Activated naive CD4-positive, alpha-beta T cell treated with Interleukin-2 at 50 U/mL for 16 hours (primary cell): ENCODE measurements around the gene GOT1.

Experiments
- DNase-seq: peaks from one replicate; pipeline ENCODE4 v3.0.0-alpha.2; 2020

GOT1 gene

DNA sequence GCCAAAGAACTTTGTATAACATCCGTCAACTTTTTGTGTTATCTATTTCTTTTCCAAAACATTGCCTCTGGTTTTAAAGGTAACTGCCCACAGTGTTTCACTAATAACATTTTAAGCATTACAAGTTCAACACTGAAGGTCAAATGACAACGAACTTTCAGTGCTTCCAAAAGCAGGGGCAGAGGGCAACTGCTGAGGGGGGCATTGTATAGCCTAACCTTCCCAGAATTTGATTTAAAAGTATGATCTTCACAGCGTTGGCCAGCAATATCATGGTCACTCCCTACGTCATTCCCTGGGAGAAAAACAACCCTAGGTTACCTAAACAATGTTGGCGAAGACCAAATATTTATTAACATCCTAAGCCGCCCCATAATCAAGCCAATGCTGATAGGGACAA, 2.5 kb upstream of the GOT1 start:
- DNase-seq = no peak

DNA sequence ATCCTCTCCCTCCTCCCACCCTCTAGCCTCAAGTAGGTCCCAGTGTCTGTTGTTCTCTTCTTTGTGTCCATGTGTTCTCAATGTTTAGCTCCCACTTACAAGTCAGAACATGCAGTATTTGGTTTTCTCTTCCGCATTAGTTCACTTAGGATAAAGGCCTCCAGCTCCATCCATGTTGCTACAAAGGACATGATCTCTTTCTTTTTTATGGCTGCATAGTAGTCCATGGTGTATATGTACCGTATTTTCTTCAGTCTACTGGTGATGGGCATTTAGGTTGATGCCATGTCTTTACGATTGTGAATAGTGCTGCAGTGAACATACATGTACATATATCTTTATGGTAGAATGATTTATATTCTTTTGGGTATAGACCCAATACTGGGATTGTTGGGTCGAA, 1.6 kb upstream of the GOT1 start:
- no peak for DNase-seq

DNA sequence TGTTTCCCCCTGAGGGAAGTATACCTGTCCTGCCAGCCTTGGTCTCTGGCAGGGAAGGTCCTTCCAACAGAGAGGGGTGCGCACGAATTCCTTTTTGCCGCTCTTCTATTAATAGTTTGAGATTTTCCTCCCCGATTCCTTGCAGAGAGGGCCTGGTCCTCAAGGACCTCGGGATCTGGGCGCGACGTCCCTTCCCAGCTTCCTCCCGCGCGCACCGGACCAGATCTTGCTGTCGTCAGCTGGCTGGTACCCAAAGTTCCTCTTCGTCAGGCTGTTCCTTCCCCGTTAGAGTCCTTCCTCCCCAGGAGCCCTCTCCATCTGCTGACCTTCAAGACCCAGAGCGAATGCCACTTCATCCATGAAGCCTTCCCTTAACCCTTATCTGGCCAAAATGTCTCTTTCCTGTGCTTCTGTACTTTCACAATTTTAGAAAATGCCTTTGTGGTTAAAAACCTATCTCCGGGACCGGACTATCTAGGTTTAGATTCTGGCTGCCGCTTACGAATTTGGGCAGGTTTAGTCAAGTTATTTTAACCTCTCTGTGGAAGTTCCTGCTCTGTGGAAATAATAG, 851 bp upstream of the GOT1 start:
- no peak for DNase-seq

DNA sequence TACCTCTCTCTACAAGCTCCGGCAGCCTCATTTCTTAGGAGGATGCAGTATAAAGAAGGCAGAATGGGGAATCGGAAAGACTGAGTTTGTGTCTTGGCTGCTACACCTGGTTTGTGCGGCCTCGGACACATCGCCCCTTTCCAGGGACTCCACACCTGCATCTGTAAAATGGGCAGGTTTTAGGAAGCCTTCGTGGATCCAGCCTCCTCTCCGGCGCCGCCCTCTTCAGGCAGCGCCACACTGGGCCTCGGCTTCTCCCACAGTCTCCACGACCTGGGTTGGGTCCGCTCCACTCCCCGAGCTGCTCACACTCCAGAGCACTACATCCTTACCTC, 341 bp downstream of the GOT1 start:
- no peak for DNase-seq

DNA sequence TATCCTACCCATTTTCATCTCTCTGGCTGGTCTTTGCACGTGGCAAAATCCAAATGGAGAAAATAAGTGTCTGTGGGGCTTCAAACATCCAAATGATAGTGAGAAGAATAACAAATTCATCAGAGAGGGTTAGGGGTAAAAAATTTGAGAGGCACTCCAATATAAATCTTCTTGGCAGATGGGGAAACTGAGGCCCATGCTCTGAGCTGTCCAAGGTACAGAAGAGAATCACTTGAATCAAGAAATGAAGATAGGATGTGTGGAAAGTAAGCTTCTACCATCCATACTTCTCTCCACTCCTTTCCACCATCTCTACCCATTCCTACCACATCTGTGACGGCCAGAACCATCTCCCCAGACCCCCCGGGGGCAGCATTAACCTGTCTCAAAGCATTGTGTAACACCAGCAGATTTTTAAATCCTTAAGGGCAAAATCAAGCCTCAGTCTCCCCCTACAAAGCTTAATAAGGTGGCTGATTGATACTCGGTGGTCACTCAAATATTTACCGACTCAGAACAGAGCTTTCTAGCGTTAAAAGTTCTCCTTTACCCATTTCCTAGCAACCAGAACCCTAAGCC, 818 bp downstream of the GOT1 start:
- no peak for DNase-seq

DNA sequence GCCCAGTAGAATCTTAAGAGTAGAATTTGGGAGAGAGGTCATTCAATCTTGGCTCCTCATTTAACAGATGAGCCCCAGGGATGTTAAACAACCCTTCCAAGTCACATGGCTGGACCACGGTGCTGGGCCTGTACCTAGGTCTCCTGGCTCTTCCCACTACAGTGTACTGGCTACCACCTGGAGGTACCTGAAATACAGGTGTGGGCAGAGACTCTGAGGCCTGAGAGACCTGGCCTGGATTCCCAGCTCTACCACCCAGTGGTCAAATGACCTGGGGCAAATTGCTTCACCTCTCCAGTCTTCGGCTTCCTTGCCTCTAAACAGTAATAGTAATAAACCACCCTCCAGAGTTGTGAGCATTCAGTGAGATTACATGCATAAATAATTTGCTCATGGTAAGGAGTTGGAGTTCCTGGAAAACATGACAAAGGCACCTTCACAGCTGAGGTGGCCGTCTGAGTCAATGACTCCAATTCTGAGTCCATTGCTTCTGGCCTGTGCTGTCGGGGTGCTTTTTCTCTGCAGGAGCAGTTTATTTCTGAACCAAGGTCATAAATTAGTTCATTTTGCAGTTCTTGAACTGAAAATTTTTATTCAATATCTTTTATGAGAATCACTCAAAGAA, 2.7 kb downstream of the GOT1 start:
- no peak for DNase-seq

DNA sequence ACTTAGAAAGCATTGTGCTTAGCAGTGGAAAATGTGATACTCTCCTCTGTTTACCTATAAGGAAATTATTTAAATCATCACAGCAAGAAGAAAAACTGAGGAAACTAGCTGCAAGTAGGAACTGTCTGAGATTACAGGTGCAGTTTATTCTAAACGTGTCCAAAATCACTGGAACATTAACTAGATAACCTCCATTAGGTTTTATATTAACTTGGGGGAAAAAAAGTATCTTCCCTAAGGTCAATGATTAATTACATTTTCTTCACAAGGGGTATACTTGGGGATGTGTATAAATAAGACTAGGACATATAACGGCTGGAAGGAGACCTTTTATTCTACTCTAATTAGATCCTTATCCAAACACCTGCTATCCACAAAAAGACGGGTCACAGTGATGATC, 3.7 kb downstream of the GOT1 start:
- no peak for DNase-seq

DNA sequence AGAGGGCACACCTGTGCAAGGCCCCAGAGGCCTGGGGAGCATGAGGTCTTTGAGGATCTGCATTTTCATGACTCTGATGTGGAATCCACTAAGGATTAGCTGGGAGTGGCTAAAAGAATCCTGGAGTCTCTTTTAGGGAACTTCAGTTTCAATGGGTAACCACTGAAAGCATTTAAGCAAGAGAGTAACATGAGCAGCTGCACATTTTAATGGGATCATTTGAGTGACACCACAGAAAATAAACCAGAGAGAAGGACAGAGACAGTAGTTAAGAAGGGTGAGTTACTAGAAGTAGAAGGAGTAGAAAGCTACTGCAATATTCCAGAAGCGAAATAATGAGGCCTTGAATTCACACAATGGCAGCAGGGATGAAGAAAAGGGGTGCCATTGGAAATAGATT, 5.2 kb downstream of the GOT1 start:
- DNase-seq = no peak

DNA sequence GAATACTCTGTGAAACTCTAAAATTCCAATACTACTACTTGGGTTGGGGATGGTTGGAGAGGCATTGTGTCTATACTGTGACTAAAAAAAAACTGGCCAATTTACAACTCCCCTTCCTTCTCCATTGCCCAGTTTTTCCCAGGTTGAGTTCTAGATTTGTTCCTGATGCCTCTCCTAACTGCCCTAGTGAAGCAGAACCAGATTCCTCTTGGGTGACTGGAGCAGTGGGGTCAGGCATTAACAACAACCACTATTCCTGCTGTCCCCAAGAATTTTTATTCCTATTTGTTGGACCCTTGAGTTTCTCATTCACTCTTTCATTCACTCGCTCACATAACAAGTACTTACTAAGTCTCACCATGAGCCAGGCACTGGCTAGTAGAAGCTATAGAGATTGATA, 5.8 kb downstream of the GOT1 start:
- no peak for DNase-seq

DNA sequence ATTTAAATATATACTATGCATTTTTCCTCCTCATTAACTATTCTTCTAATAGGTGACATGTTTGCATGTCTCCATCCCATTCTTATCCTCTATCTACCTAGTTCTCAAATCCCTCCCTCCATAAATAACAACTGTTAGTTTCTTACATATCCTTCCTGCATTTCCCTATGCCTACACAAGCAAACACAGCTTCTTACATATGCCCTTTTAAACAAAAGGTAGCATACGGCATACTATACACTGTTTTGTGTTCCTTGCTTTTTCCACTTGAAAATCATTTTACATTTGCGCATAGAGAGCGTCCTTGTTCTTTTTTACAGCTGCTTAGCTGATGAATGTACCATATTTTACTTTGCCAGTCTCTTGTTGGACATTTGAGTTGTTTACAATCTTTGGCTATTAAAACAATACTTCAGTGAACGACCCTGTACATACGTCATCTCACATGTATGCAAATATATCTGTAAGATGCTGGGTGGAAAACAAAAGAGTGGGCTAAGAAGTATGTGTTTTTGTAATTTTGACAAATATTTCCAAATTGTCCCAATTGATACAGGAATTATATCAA, 7.8 kb downstream of the GOT1 start:
- DNase-seq = no peak

DNA sequence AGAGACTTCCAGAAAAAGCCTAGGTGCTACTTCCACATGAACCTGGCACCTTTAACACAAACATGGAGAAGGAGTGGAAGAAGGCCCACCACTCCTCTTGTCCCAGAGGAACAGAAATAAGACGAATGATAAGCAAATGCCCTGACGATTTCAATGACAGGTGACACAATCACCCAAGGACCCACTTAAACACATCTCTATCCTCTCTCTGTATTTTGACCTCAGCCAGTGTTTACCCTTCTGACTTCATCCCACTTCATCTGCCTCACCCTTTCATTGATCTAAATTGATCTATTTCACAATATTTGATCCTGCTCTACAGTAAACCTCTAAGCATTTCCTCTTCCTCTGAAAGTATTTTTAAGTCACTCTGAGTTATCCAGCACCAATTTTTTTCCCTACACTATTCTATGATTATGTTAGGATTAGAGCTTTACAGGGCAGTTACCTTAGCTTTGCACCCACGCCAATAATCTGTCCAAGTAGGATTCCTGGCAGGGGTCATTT, 9.1 kb downstream of the GOT1 start:
- no peak for DNase-seq

DNA sequence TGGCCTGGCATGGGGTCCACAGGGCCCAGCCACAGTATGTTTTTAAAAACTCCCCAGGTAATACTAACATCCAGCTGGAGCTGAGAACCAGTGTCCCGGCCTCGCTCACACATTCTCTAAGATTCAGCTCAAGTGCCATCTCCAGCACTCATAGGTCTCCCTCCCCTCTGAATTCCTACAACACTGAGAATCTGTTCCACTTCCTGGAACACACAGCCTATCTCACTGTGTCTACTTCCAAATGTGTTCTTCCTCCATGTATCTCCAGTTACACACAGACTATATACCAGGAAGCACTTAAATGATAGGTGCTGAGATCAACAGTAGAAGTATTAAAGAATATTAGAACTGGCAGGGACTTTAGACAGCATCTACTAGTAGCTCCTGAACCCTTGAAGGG, 10.7 kb downstream of the GOT1 start:
- no peak for DNase-seq

DNA sequence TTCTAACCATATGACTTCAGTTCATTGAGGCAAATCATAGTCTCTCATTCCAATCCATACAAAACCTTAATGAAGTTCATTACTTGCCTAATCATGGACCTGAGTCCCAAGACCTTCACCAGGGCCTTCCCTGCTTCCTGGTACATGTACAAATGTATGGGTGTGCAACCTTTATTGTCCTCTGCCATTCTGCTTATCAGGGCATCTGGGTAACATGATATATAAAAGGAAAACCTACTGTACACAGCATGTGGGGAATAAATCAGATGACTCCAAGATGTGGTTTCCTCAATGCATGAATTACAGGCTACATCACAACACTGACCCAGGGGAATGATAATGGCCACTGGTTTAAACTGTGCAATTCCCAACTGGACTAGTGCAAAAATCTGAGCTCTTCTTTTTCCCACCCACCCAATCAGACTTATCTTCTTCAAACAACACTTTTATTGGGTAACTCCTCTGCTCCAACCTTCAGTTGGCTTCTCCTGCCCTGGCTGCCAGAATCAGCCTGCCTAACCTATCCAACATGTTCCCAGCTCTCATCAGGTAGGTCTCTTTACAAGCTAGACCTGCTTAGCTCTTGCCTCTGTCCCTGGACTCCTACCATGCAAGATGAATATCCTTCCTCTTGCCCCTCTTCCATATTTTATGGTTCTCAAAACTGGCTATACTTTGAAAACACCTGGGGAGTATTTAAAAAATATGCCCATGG, 11.4 kb downstream of the GOT1 start:
- DNase-seq = no peak

DNA sequence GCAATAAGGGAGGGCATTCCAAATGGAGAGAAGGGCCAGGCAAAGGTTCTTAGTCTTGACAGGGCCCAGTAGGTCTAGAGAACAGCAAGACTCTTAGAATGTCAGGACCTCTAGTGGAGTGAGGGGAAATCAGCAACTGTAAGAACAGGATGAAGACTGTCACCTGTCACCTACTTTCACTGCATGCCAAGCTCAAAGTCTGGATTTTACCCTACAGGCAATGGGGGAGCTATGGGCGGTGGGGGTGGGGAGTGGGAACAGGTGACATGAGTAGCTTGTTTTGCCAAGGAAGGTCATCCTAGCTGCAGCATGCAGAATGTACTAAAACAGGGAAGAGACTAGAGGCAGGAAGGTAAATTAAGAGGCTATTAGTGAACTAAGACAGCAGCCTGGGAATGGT, 18.3 kb downstream of the GOT1 start:
- DNase-seq = no peak

DNA sequence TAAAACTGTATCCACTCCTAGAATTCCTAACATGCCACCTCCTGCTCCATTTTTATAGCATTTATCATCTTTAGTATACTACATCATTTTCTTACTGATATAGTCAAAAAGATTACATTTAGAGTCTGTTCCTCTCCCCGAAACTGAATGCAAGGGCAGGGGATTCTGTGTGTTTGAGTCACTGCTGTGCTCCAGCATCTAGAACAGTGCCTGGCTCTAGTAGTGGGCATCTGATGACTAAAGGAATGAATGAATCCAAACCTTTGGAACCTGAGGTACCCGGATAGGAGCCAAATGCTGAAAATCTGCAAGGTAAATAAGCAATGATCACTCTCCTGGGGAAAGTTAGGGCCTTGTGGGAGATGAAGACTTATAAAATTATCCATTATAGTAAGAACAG, 18.9 kb downstream of the GOT1 start:
- DNase-seq = no peak

DNA sequence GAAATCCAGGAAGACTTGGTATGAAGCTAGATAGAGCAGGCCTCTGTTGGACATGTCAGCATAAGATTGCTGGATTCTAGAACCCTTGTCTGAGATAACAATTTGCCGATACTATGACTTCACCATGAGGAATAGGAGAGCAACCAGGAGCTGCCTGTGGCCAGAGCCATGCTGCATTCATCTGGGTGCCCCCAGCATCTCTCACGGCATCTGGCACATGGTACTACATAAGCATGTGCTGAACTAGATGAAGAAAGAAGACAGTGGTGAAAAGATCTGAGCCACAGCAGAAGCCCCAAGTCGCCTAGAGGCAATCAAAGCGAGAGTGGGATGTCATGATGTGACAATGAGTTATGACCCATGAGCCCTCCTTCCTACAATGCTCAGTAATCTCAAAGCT, 19.5 kb downstream of the GOT1 start:
- DNase-seq = no peak

DNA sequence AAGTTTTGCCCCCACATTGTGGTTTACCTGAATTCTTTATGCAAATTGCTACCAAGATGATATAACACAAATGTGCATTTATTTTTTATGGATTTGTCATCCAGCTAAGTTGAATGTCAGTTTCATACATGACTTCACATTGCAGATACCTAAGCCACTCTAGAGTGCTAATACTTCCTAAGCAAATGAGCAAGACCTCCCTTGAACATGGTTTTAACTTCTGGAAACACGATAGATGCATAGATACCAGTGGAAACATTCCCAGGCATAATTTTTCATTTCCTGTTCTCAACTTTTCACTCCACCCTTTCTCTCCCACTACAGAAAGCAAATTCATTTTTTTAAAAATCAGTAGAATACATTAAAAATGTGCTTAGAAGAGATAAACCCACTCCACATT, 20.3 kb downstream of the GOT1 start:
- no peak for DNase-seq

DNA sequence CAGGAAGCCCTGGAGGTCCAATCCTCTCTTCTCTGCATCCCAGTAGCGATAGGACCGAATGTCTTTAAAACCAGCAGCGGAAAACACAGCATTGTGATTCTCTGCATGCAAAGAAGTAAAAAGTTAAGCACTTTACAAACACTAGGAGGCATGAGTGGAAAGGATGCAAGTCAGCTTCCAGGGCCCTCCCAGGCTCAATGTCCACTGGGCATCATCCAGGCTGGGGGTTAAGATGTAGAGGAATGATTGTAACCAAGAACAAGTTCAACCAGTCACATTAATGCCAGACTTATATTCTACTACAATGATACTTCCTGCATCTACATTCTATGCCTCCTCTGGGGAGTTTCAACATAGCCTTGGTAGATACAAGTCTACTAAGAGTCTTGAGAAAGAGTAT, 24.3 kb downstream of the GOT1 start:
- no peak for DNase-seq

DNA sequence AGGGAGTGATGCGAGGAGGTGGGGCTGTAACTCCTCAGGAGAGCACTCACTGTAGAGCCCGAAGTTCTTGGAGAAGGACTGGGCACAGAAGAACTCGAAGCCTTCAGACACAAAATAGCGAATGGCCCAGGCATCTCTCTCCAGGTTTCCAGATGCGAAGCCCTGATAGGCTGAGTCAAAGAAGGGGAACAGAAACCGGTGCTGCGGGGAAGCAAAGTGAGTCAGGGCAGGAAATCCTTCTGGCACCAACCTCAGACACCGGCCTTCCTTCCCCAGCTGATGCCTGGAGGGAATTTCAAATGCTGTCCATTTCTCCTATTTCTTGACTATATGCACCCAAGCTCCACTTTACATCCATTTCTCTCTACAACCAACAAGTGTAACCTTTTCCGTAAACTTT, 26.8 kb downstream of the GOT1 start:
- no peak for DNase-seq

DNA sequence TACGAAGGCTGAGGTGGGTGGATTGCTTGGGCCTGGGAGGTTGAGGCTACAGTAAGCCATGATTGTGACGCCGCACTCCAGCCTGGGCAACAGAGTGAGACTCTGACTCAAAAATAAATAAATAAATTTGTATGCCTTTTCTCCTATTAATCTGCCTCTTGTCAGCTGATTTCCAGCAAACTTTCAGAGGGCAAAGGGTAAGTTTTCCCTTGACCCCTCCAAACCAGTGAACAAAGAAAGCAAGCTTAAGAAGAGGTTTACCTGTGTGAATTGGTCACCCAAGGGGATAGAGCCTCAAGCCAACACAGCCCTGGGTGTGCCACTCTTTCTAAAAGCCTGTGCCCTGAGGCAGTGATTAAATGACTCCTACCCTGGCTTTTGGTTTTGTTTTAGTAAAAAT, 30.8 kb downstream of the GOT1 start:
- DNase-seq = no peak

DNA sequence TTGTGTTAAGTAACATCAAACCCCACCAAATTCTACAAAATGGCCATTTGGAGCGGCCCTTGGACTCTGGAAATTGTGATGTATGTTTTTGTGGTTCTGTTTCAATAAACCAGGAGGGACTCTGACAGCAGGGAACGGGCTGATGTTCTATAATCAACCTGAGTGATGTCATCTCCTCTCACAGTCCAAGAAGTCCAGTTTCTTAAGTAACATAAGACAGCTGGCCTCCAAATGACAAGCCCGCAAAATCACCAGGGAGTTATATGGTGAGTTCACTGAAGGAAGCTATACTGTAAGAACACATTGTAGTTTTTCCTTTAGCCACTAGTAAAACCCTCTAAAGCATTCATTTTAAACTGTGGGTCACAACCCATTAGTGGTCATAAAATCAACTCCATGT, 34.0 kb downstream of the GOT1 start:
- DNase-seq = no peak

DNA sequence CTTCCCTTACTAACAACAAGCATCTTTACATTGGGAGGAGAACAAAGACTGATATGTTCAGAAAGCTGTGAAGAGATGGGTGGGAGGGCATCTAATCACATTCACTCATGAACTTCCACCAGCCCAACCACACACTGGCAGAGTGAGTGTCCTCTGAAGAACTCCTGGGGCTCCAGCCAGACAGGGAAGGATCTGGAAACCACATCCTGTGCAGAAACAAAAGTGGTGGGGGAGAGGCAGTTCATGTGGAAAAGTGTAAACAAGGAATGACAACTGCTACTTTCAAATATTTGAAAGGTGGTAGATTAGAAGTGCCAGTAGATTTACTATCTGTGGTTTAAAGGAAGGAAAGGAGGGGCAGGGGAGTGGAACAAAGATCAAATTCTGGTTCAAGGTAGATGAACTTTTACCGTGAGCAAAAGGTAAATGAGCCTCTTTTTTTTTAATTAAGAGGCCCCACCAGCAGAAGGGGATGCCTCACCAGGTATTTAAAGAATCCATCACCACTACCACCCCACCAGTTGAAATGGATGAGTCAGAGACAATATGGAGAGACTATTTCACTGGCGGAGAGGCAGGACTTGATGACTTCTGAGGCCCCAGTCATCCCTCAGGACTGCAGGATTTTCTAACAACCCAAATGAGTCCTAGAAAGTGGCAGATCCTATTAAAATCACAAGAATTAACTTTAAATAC, 34.5 kb downstream of the GOT1 start:
- no peak for DNase-seq

DNA sequence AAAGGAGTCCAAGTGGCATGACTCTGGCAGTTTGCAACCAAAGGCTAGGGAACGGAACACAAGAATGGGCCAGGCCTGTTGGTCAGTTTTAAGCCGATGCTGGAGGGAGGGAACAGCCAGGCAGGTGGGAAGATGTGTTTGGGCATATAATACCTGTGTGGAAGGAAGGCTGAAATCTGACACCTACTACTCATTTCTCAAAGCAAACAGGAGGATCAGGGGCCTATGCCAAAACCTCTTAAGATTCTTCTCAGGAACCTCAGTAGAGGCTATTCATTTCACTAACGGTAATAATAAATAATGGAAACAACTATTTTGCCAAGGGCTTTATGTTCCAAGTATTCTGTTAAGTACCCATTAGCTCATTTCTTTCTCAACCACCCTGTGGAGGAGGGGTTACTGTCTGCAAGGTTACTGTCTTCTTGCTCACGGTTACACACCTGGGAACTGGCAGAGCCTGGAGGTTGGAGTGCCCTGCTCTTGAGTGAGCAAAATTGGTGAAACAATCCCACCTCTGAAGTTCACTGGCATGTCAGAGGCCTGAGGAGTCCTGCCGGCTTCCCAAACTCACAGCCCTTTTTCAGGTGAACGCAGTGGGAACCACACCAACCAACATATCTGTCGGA, 35.5 kb downstream of the GOT1 start:
- no peak for DNase-seq
